GM12878 (cell line): Measurements from ENCODE around the gene KCNH6. TPM values are rescaled to one million over a fixed set of nuclear protein-coding genes. Genes with fewer than 3 reads are reported as not detected.

Experiments
- ATAC-seq: fragments of 200-7000 bp; cut with Tn5 transposase; 3 replicates; pipeline ENCODE4 v1.9.1; 2020; ENCODE audit warnings: mild to moderate bottlenecking, moderate library complexity
- BruUV-seq: library from RNA; stranded (reverse); fragments of 400-500 nt; replicated peaks from 2 replicates; lab custom pipeline; 2021; lab: Mats Ljungman, UMichigan
- CTCF ChIA-PET: fragments of 300-600 bp; sonication (Branson Sonifier 250); formaldehyde crosslinking; extraction: SDS; loops from one replicate; lab custom pipeline; 2021; ENCODE audit warnings: inconsistent platforms; lab: Yijun Ruan, JAX
- POLR2A ChIA-PET: fragments of 350-600 bp; formaldehyde crosslinking; extraction: SDS; loops from one replicate; lab custom pipeline; 2021; ENCODE audit warnings: inconsistent platforms; lab: Charles Lee
- RAD21 ChIA-PET: fragments of 300-600 bp; sonication (Branson Sonifier 250); formaldehyde crosslinking; loops from one replicate; lab custom pipeline; 2023; ENCODE audit warnings: antibody characterized with exemption; ENCODE audit not compliant: unreplicated experiment; lab: Charles Lee
- SMC1A ChIA-PET: fragments of 300-600 bp; sonication (Branson Sonifier 250); formaldehyde crosslinking; loops from one replicate; lab custom pipeline; 2023; ENCODE audit not compliant: unreplicated experiment, uncharacterized antibody; lab: Charles Lee
- DNase-seq: peaks from one replicate; pipeline ENCODE4 v3.0.0-alpha.2; 2011; ENCODE audit warnings: low read depth, low spot score
- FAIRE-seq: peaks from 3 replicates; lab custom pipeline; 2011; peaks lifted over from hg19 to GRCh38; lab: Jason Lieb, UNC
- H2AFZ ChIP-seq: 2 replicates; pipeline ENCODE4 v1.6.0; 2011; ENCODE audit warnings: low read depth, low read length, control low read depth; ENCODE audit not compliant: control insufficient read depth
- H3K27ac ChIP-seq: 2 replicates; pipeline ENCODE4 v1.5.1; 2011; ENCODE audit warnings: control low read depth; ENCODE audit not compliant: control insufficient read depth, insufficient read depth
- H3K27me3 ChIP-seq, 2 experiments: replicated peaks in 1 of 2; 2 replicates each; pipeline versions ENCODE4 v1.6.0 to v1.6.1; 2011; ENCODE audit warnings: low read length in 1 of 2; ENCODE audit not compliant: control insufficient read depth in 2 of 2, insufficient read depth in 2 of 2
- H3K36me3 ChIP-seq, 2 experiments: 2 replicates each; pipeline ENCODE4 v1.5.1; 2011; ENCODE audit warnings: low read length in 1 of 2; ENCODE audit not compliant: control insufficient read depth in 2 of 2, insufficient read depth in 2 of 2
- H3K4me1 ChIP-seq: 2 replicates; pipeline ENCODE4 v1.6.1; 2011; ENCODE audit warnings: mild to moderate bottlenecking, low read length, moderate library complexity, mixed read lengths; ENCODE audit not compliant: control insufficient read depth, insufficient read depth
- H3K4me2 ChIP-seq: 2 replicates; pipeline ENCODE4 v1.6.0; 2011; ENCODE audit warnings: control low read depth; ENCODE audit not compliant: control insufficient read depth, insufficient read depth
- H3K4me3 ChIP-seq: fragments of 200-600 bp; sonication (generic); 2 replicates; pipeline ENCODE4 v1.5.1; 2016
- H3K79me2 ChIP-seq: 2 replicates; pipeline ENCODE4 v1.6.0; 2011; ENCODE audit warnings: low read length; ENCODE audit not compliant: control insufficient read depth, insufficient read depth
- H3K9ac ChIP-seq: 2 replicates; pipeline ENCODE4 v1.8.0; 2011; ENCODE audit warnings: low read length, control low read depth, mixed read lengths; ENCODE audit not compliant: control insufficient read depth, insufficient read depth
- H3K9me3 ChIP-seq: replicated peaks from 3 replicates; pipeline ENCODE4 v1.5.1; 2011; ENCODE audit warnings: mild to moderate bottlenecking, low read length; ENCODE audit not compliant: control insufficient read depth, insufficient read depth
- H4K20me1 ChIP-seq: 2 replicates; pipeline ENCODE4 v1.6.0; 2011; ENCODE audit not compliant: control insufficient read depth, insufficient read depth
- DPF2 ChIP-seq: fragments of 450-650 bp; IDR thresholded peaks from 2 replicates; pipeline ENCODE4 v1.6.1; 2017; ENCODE audit warnings: mild to moderate bottlenecking
- E4F1 ChIP-seq: fragments of 450-650 bp; IDR thresholded peaks from 2 replicates; pipeline ENCODE4 v1.6.1; 2018; ENCODE audit warnings: borderline replicate concordance, mild to moderate bottlenecking; ENCODE audit not compliant: partially characterized antibody
- KAT2A ChIP-seq: conservative IDR thresholded peaks from 2 replicates; pipeline ENCODE4 v1.6.1; 2011; ENCODE audit warnings: low read depth, low read length; ENCODE audit not compliant: control insufficient read depth
- MEF2B ChIP-seq: fragments of 450-650 bp; IDR thresholded peaks from 2 replicates; pipeline ENCODE4 v1.6.1; 2018; ENCODE audit warnings: mild to moderate bottlenecking, moderate library complexity; ENCODE audit not compliant: partially characterized antibody, poor library complexity, severe bottlenecking
- MTA3 ChIP-seq: IDR thresholded peaks from 2 replicates; pipeline ENCODE4 v1.6.1; 2012; ENCODE audit warnings: low read length, inconsistent platforms, borderline replicate concordance
- POU2F2 ChIP-seq: IDR thresholded peaks from 3 replicates; pipeline ENCODE4 v1.6.1; 2011; ENCODE audit warnings: low read depth, mild to moderate bottlenecking, low read length, borderline replicate concordance
- REST ChIP-seq: IDR thresholded peaks from 2 replicates; pipeline ENCODE4 v1.6.1; 2012; ENCODE audit warnings: mild to moderate bottlenecking, low read depth, low read length
- YBX1 ChIP-seq: fragments of 450-650 bp; IDR thresholded peaks from 2 replicates; pipeline ENCODE4 v1.6.1; 2016; ENCODE audit warnings: antibody characterized with exemption
- ZBED1 ChIP-seq: IDR thresholded peaks from 2 replicates; pipeline ENCODE4 v1.6.1; 2016; ENCODE audit warnings: borderline replicate concordance
- WGBS: methylation state at CpG from one replicate; pipeline ENCODE4 v1.1.6; 2016; ENCODE audit warnings: low lambda C conversion rate; ENCODE audit not compliant: insufficient replicate concordance, insufficient coverage; ENCODE audit errors: missing lambda C conversion rate; 5-methylcytosine and 5-hydroxymethylcytosine counted together
- in situ Hi-C: fragments of 300-500 bp; cut with MboI; formaldehyde crosslinking; loops from 9 replicates; pipeline ENCODE4 v1.14.3; 2018; ENCODE audit warnings: mixed read lengths
- intact Hi-C: fragments of 100-400 bp; cut with micrococcal nuclease; formaldehyde crosslinking; loops from one replicate; pipeline ENCODE4 v1.14.2; 2022; ENCODE audit not compliant: unreplicated experiment
- polyA plus RNA-seq, 11 experiments: library from polyadenylated mRNA; depleted of rRNA in 4 of 11; unstranded in 6 of 11; stranded (reverse) in 5 of 11; fragments of >200 nt; fragmentation: Nextera tagmentation in 4 of 11; fragmentation: Illumina TruSeq in 1 of 11; extraction: Ambion mirVana in 4 of 11; extraction: Trizol in 1 of 11; gene quantifications; 1 replicate in 1 of 11; 2 replicates in 10 of 11; pipeline versions ENCODE4 v1.2.1 to v1.2.3, GENCODE V29; 2011 to 2016; ENCODE audit warnings: inconsistent platforms in 2 of 11, missing spikeins in 2 of 11, low read depth in 1 of 11
- total RNA-seq, 4 experiments: library from RNA; depleted of rRNA in 3 of 4; stranded (reverse); fragments of >200 nt in 3 of 4; fragmentation: Illumina TruSeq in 1 of 4; extraction: Trizol in 1 of 4; gene quantifications; 2 replicates each; pipeline versions ENCODE4 v1.2.1 to v1.2.3, GENCODE V29; 2013 to 2021
- TF ChIP-seq, protein P1 (sequence below): IDR thresholded peaks from 2 replicates; pipeline ENCODE4 v1.6.1; 2012; ENCODE audit warnings: low read depth, low read length, improper control_type of control experiment

Gene KCNH6
- total and polyA plus RNA-seq, 10 of the 15 experiments (the other 5 are each of a cell fraction or from before 2014, with no cell fraction given), result not detected

- TF ChIP-seq POU2F2 (no peak), KAT2A (no peak), MTA3 (no peak), ZBED1 (no peak)
- TF ChIP-seq, protein P1, sequence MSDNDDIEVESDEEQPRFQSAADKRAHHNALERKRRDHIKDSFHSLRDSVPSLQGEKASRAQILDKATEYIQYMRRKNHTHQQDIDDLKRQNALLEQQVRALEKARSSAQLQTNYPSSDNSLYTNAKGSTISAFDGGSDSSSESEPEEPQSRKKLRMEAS, result no peak
- ChIA-PET POLR2A (no interaction called here), RAD21 (no interaction called here), CTCF (no interaction called here), SMC1A (no interaction called here)
- no peak for FAIRE-seq
- no peak for ATAC-seq
- H3K9ac ChIP-seq, result no peak overlapping the region
- in situ Hi-C loops (no loop called here), intact Hi-C loops (no loop called here)
- no peaks in the 10 kb centered on the region for H3K36me3 ChIP-seq
- no peaks in the 10 kb centered on the region for H4K20me1 ChIP-seq
- 36% methylated on average over 10 of the region's 10 CpGs for WGBS
- BruUV-seq, result no TSS peak
- H3K4me3 ChIP-seq, result no peak overlapping the region
- DNase-seq, result no peak
- H3K4me2 ChIP-seq, result no peak overlapping the region
- no peak overlapping the region for H2AFZ ChIP-seq
- no peaks in the 10 kb centered on the region for H3K79me2 ChIP-seq
- H3K9me3 ChIP-seq, result no peaks in the 10 kb centered on the region
- no peaks in the 10 kb centered on the region for H3K4me1 ChIP-seq
- peaks cover 0 to 1% of the 10 kb centered on the region in 2 experiments; a peak in 3 of 4 replicates for H3K27me3 ChIP-seq
- H3K27ac ChIP-seq, result no peak overlapping the region
Observed at GRCh38 chr17:63490329-63490728, 32.8 kb upstream of the KCNH6 start.

DNA sequence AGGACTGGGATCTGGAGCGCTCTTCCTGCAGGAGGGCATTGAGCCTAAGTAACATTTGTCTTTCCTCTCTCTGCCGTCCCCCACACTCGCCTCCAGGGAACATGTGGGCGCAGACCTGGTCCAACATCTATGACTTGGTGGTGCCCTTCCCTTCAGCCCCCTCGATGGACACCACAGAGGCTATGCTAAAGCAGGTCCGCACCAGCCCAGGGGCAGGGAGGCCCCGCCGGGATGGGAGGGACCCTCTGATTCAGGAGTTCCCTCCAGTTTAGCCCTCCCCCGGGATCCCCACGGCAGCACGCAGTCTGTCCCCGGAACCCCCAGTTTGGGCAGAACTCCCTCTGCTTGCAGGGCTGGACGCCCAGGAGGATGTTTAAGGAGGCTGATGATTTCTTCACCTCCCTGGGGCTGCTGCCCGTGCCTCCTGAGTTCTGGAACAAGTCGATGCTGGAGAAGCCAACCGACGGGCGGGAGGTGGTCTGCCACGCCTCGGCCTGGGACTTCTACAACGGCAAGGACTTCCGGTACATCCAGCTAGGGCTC is 32.2 kb upstream of the KCNH6 start:
- no peaks in the 10 kb centered on the region for H4K20me1 ChIP-seq
- WGBS, result 45% methylated on average over 22 of the region's 22 CpGs
- RAD21 ChIA-PET, result no interaction called here
- no peak for ATAC-seq
- no peak overlapping the region for H2AFZ ChIP-seq
- POLR2A ChIA-PET, result no interaction called here
- no peaks in the 10 kb centered on the region for H3K9me3 ChIP-seq
- no peak overlapping the region for H3K4me2 ChIP-seq
- SMC1A ChIA-PET, result no interaction called here
- no peaks in the 10 kb centered on the region for H3K36me3 ChIP-seq
- H3K4me3 ChIP-seq, result no peak overlapping the region
- intact Hi-C loops (no loop called here), in situ Hi-C loops (no loop called here)
- no peak overlapping the region for H3K9ac ChIP-seq
- no peak overlapping the region for H3K27ac ChIP-seq
- H3K27me3 ChIP-seq, result peaks cover 0 to 1% of the 10 kb centered on the region in 2 experiments; a peak in 3 of 4 replicates
- no peak for DNase-seq
- FAIRE-seq, result no peak
- H3K79me2 ChIP-seq, result no peaks in the 10 kb centered on the region
- CTCF ChIA-PET, result interaction anchor here (1.1 kb wide), 1 partner anchor 84 kb away, joined by 3 read pairs; no protein-coding TSS in a partner anchor
- no TSS peak for BruUV-seq
- H3K4me1 ChIP-seq, result no peaks in the 10 kb centered on the region
- TF ChIP-seq DPF2 (no peak), E4F1 (no peak), YBX1 (no peak), REST (no peak), MEF2B (no peak)
